HCT116 (cell line): ENCODE results near the gene EPS8. TPM values are rescaled to one million over a fixed set of nuclear protein-coding genes. Genes with fewer than 3 reads are reported as not detected.

ENCODE experiments used
- ATAC-seq: fragments of 200-7000 bp; cut with Tn5 transposase; 2 replicates; pipeline ENCODE4 v1.9.1; 2020; ENCODE audit warnings: mild to moderate bottlenecking, moderate library complexity
- BruUV-seq: library from RNA; stranded (reverse); fragments of 400-500 nt; replicated peaks from 2 replicates; lab custom pipeline; 2021; lab: Mats Ljungman, UMichigan
- CTCF ChIA-PET: fragments of 300-600 bp; sonication (Branson Sonifier 250); formaldehyde crosslinking; loops from one replicate; lab custom pipeline; 2021; ENCODE audit warnings: antibody characterized with exemption; lab: Charles Lee
- POLR2A ChIA-PET: fragments of 300-600, 350-600 bp; sonication (Branson Sonifier 250); formaldehyde crosslinking; loops from one replicate; lab custom pipeline; 2021; ENCODE audit warnings: antibody characterized with exemption; lab: Charles Lee
- RAD21 ChIA-PET, 2 experiments: fragments of 300-600 bp; sonication (Branson Sonifier 250); formaldehyde crosslinking; loops; one replicate each; lab custom pipeline; 2023; ENCODE audit warnings: low total read pairs in 2 of 2; ENCODE audit not compliant: uncharacterized antibody in 2 of 2, unreplicated experiment in 2 of 2, low non-redundant PET in 1 of 2; lab: Charles Lee
- DNase-seq: peaks from one replicate; pipeline ENCODE4 v3.0.0-alpha.2; 2010; ENCODE audit warnings: low read depth, low spot score
- H2AFZ ChIP-seq: fragments of 200-600 bp; shearing (Covaris generic), sonication (generic); 2 replicates; pipeline ENCODE4 v1.6.1; 2017; ENCODE audit warnings: low read depth, mixed run types, mixed read lengths, antibody characterized with exemption, low read length; ENCODE audit not compliant: poor library complexity, severe bottlenecking
- H3K27ac ChIP-seq: 2 replicates; pipeline ENCODE4 v1.5.1; 2012; ENCODE audit warnings: low read depth, low read length
- H3K27me3 ChIP-seq: fragments of 200-600 bp; sonication (generic); 2 replicates; pipeline ENCODE4 v1.6.1; 2016; ENCODE audit warnings: mixed run types, low read length, mixed read lengths; ENCODE audit not compliant: insufficient read depth
- H3K36me3 ChIP-seq, 2 experiments: fragments of 200-500 bp in 1 of 2; fragments of 200-600 bp in 1 of 2; sonication (Bioruptor generic) in 1 of 2; sonication (generic) in 1 of 2; 2 replicates each; pipeline versions ENCODE4 v1.5.1 to v1.6.1; 2014 to 2016; ENCODE audit warnings: low read length in 2 of 2, inconsistent platforms in 1 of 2, mixed read lengths in 1 of 2, mixed run types in 1 of 2; ENCODE audit not compliant: insufficient read depth in 2 of 2, control insufficient read depth in 1 of 2
- H3K4me1 ChIP-seq, 2 experiments: fragments of 200-600 bp in 1 of 2; sonication (generic) in 1 of 2; 2 replicates each; pipeline versions ENCODE4 v1.5.1 to v1.6.1; 2012 to 2017; ENCODE audit warnings: low read length in 2 of 2, inconsistent platforms in 1 of 2, mild to moderate bottlenecking in 1 of 2, mixed read lengths in 1 of 2, mixed run types in 1 of 2, moderate library complexity in 1 of 2; ENCODE audit not compliant: insufficient read depth in 2 of 2, control insufficient read depth in 1 of 2
- H3K4me2 ChIP-seq: fragments of 200-600 bp; sonication (generic); 2 replicates; pipeline ENCODE4 v1.6.1; 2017; ENCODE audit warnings: mixed run types, low read length, mixed read lengths
- H3K4me3 ChIP-seq, 2 experiments: fragments of 200-600 bp in 1 of 2; sonication (generic) in 1 of 2; replicated peaks in 1 of 2; 2 replicates each; pipeline ENCODE4 v1.5.1; 2011 to 2016; ENCODE audit warnings: low read length in 2 of 2, control low read depth in 1 of 2, low read depth in 1 of 2, mild to moderate bottlenecking in 1 of 2, mixed read lengths in 1 of 2, mixed run types in 1 of 2
- H3K79me2 ChIP-seq: fragments of 200-600 bp; sonication (generic); 2 replicates; pipeline ENCODE4 v1.6.1; 2017; ENCODE audit warnings: mild to moderate bottlenecking, mixed run types, low read length, moderate library complexity, mixed read lengths; ENCODE audit not compliant: insufficient read depth
- H3K9ac ChIP-seq: fragments of 200-600 bp; sonication (generic); 2 replicates; pipeline ENCODE4 v1.6.1; 2016; ENCODE audit warnings: low read length, mixed read lengths
- H3K9me2 ChIP-seq: fragments of 200-600 bp; sonication (generic), shearing (Covaris generic); 2 replicates; pipeline ENCODE4 v1.6.1; 2017; ENCODE audit warnings: mixed run types, mild to moderate bottlenecking, moderate library complexity; ENCODE audit not compliant: insufficient read depth
- H3K9me3 ChIP-seq, 2 experiments: fragments of 200-500 bp in 1 of 2; fragments of 200-600 bp in 1 of 2; sonication (Bioruptor generic) in 1 of 2; sonication (generic) in 1 of 2; 2 replicates each; pipeline ENCODE4 v1.6.1; 2014 to 2017; ENCODE audit warnings: low read length in 2 of 2, mixed read lengths in 2 of 2, inconsistent platforms in 1 of 2, low read depth in 1 of 2, mild to moderate bottlenecking in 1 of 2, mixed run types in 1 of 2, moderate library complexity in 1 of 2; ENCODE audit not compliant: control insufficient read depth in 1 of 2, insufficient read depth in 1 of 2
- H4K20me1 ChIP-seq: fragments of 200-600 bp; sonication (generic), shearing (Covaris generic); 2 replicates; pipeline ENCODE4 v1.6.1; 2017; ENCODE audit warnings: mixed run types, mild to moderate bottlenecking, moderate library complexity; ENCODE audit not compliant: insufficient read depth
- CEBPB ChIP-seq: IDR thresholded peaks from 2 replicates; pipeline ENCODE4 v1.6.1; 2012; ENCODE audit warnings: low read depth
- EGR1 ChIP-seq: IDR thresholded peaks from 2 replicates; pipeline ENCODE4 v1.6.1; 2012; ENCODE audit warnings: low read depth
- ELF1 ChIP-seq: IDR thresholded peaks from 2 replicates; pipeline ENCODE4 v1.6.1; 2012; ENCODE audit warnings: low read depth, borderline replicate concordance
- EZH2phosphoT487 ChIP-seq: fragments of 200-600 bp; IDR thresholded peaks from 2 replicates; pipeline ENCODE4 v1.6.1; 2018; ENCODE audit warnings: antibody characterized with exemption, borderline replicate concordance
- FOSL1 ChIP-seq: IDR thresholded peaks from 2 replicates; pipeline ENCODE4 v1.6.1; 2012; ENCODE audit warnings: low read depth
- RAD21 ChIP-seq: IDR thresholded peaks from 2 replicates; pipeline ENCODE4 v1.6.1; 2012; ENCODE audit warnings: low read depth, mild to moderate bottlenecking
- SP1 ChIP-seq: IDR thresholded peaks from 2 replicates; pipeline ENCODE4 v1.6.1; 2012; ENCODE audit warnings: low read depth
- SRF ChIP-seq: IDR thresholded peaks from 2 replicates; pipeline ENCODE4 v1.6.1; 2012; ENCODE audit warnings: low read depth
- ZFX ChIP-seq: fragments of 450-650 bp; IDR thresholded peaks from 2 replicates; pipeline ENCODE4 v1.6.1; 2017
- intact Hi-C: fragments of 100-400 bp; cut with micrococcal nuclease; formaldehyde crosslinking; loops from 2 replicates; pipeline ENCODE4 v1.10.0; 2022
- total RNA-seq: library from RNA; stranded (reverse); gene quantifications from one replicate; pipeline ENCODE4 v1.2.1, GENCODE V29; 2021; ENCODE audit not compliant: unreplicated experiment
- TF ChIP-seq, protein P1 (sequence below): IDR thresholded peaks from 2 replicates; pipeline ENCODE4 v1.6.1; 2012; ENCODE audit warnings: low read depth
- TF ChIP-seq, protein P2 (sequence below): IDR thresholded peaks from 2 replicates; pipeline ENCODE4 v1.6.1; 2012
- TF ChIP-seq, protein P3 (sequence below): IDR thresholded peaks from 2 replicates; pipeline ENCODE4 v1.6.1; 2011; ENCODE audit warnings: mild to moderate bottlenecking, low read length, moderate library complexity; ENCODE audit not compliant: insufficient replicate concordance; ENCODE audit errors: extremely low read depth
- TF ChIP-seq, protein P4 (sequence below): IDR thresholded peaks from 2 replicates; pipeline ENCODE4 v1.6.1; 2012

Gene EPS8
- total RNA-seq, 1 experiment from 2014 or later, result 49.9 TPM

DNA sequence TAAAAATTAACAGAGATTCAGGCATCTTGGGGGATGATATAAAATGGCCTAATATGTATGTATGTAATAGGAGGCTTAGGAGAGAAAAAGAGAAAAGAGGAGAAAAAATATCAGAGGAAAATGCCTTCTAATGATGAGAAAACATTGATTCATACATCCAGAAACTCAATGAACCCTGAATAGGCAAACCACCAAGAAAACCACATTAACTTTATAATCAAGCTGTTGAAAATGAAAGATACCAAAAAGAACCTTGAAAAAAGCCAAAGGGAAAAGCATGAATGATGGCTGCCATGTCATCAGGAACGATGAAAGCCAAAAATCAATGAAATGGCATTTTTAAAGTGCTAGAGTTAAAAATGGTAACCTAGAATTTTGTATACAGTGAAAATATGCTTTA lies 180.2 kb downstream of the EPS8 start:
- H3K4me1 ChIP-seq, result no peaks in the 10 kb centered on the region
- TF ChIP-seq, protein P1, sequence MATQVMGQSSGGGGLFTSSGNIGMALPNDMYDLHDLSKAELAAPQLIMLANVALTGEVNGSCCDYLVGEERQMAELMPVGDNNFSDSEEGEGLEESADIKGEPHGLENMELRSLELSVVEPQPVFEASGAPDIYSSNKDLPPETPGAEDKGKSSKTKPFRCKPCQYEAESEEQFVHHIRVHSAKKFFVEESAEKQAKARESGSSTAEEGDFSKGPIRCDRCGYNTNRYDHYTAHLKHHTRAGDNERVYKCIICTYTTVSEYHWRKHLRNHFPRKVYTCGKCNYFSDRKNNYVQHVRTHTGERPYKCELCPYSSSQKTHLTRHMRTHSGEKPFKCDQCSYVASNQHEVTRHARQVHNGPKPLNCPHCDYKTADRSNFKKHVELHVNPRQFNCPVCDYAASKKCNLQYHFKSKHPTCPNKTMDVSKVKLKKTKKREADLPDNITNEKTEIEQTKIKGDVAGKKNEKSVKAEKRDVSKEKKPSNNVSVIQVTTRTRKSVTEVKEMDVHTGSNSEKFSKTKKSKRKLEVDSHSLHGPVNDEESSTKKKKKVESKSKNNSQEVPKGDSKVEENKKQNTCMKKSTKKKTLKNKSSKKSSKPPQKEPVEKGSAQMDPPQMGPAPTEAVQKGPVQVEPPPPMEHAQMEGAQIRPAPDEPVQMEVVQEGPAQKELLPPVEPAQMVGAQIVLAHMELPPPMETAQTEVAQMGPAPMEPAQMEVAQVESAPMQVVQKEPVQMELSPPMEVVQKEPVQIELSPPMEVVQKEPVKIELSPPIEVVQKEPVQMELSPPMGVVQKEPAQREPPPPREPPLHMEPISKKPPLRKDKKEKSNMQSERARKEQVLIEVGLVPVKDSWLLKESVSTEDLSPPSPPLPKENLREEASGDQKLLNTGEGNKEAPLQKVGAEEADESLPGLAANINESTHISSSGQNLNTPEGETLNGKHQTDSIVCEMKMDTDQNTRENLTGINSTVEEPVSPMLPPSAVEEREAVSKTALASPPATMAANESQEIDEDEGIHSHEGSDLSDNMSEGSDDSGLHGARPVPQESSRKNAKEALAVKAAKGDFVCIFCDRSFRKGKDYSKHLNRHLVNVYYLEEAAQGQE, result no peak
- TF ChIP-seq SP1 (no peak), ZFX (no peak), RAD21 (no peak), FOSL1 (no peak), SRF (no peak), EGR1 (no peak), CEBPB (no peak), ELF1 (no peak), EZH2phosphoT487 (no peak)
- TF ChIP-seq, protein P2, sequence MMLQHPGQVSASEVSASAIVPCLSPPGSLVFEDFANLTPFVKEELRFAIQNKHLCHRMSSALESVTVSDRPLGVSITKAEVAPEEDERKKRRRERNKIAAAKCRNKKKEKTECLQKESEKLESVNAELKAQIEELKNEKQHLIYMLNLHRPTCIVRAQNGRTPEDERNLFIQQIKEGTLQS, result no peak
- TF ChIP-seq, protein P3, sequence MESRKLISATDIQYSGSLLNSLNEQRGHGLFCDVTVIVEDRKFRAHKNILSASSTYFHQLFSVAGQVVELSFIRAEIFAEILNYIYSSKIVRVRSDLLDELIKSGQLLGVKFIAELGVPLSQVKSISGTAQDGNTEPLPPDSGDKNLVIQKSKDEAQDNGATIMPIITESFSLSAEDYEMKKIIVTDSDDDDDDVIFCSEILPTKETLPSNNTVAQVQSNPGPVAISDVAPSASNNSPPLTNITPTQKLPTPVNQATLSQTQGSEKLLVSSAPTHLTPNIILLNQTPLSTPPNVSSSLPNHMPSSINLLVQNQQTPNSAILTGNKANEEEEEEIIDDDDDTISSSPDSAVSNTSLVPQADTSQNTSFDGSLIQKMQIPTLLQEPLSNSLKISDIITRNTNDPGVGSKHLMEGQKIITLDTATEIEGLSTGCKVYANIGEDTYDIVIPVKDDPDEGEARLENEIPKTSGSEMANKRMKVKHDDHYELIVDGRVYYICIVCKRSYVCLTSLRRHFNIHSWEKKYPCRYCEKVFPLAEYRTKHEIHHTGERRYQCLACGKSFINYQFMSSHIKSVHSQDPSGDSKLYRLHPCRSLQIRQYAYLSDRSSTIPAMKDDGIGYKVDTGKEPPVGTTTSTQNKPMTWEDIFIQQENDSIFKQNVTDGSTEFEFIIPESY, result no peak
- TF ChIP-seq, protein P4, sequence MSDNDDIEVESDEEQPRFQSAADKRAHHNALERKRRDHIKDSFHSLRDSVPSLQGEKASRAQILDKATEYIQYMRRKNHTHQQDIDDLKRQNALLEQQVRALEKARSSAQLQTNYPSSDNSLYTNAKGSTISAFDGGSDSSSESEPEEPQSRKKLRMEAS, result no peak
- TF ChIP-seq, all 23 proteins: peak for 0
- Histone ChIP-seq H3K9ac (no peak overlapping the region), H3K27ac (no peak overlapping the region), H3K9me2 (no peaks in the 10 kb centered on the region), H3K9me3 (no peaks in the 10 kb centered on the region), H4K20me1 (no peaks in the 10 kb centered on the region), H2AFZ (no peak overlapping the region), H3K79me2 (no peaks in the 10 kb centered on the region), H3K4me3 (no peak overlapping the region), H3K4me2 (no peak overlapping the region), H3K36me3 (no peaks in the 10 kb centered on the region), H3K27me3 (no peaks in the 10 kb centered on the region)
- ATAC-seq (no peak), DNase-seq (no peak)
- no TSS peak for BruUV-seq
- ChIA-PET POLR2A (no interaction called here), CTCF (interaction anchor here (0.9 to 1.7 kb wide), 2 partner anchors 21 to 24 kb away, joined by 3 to 7 read pairs; no protein-coding TSS in a partner anchor), RAD21 (no interaction called here)
- intact Hi-C loops, result no loop called here
